ENCODE results near the gene GPRC5C. TPM values are rescaled to one million over a fixed set of nuclear protein-coding genes. Genes with fewer than 3 reads are reported as not detected.

GPRC5C gene
- total RNA-seq, 1 donor from 2014 or later, result 70.4 TPM

GRCh38 chr17:74429604-74430384, 2.1 kb upstream of the GPRC5C start:
- no peaks in the 10 kb centered on the region for H3K79me2 ChIP-seq (ENCODE audit: insufficient read depth, low read length)
- peaks cover 26% of the 10 kb centered on the region for H3K4me1 Mint-ChIP-seq (ENCODE audit: low read depth, unreplicated experiment)
- H3K4me2 ChIP-seq (ENCODE audit: low read length), result peak overlapping the region; percentile 90
- peaks cover 5% of the 10 kb centered on the region for H4K20me1 ChIP-seq (ENCODE audit: insufficient read depth, low read length)
- H3K4me3 Mint-ChIP-seq (ENCODE audit: unreplicated experiment), result peak overlapping the region; percentile 93
- H3K27me3 ChIP-seq (ENCODE audit: insufficient read depth, low read length), result peaks cover 17% of the 10 kb centered on the region
- H3K36me3 Mint-ChIP-seq (ENCODE audit: low read depth, unreplicated experiment), result peaks cover 9% of the 10 kb centered on the region
- peak overlapping the region; percentile 73 for H3K9ac ChIP-seq (ENCODE audit: low read length)
- no peaks in the 10 kb centered on the region for H3K36me3 ChIP-seq (ENCODE audit: insufficient read depth, low read length)
- peak overlapping the region; percentile 81 for H2AFZ ChIP-seq (ENCODE audit: low read depth, low read length)
- H3K27me3 Mint-ChIP-seq (ENCODE audit: low read depth, unreplicated experiment), result peaks cover 8% of the 10 kb centered on the region
- FAIRE-seq (no peak), DNase-seq (ENCODE audit: low read depth) (no peak)
- H3K4me1 ChIP-seq (ENCODE audit: insufficient read depth, low read length), result peaks cover 18% of the 10 kb centered on the region
- no peak overlapping the region for H3K4me3 ChIP-seq (ENCODE audit: insufficient read depth, low read depth, low read length)
- TF ChIP-seq EZH2 (IDR thresholded peaks at IDR 0.05; ENCODE audit: insufficient read depth, low read length), result no peak
- TF ChIP-seq, protein P1, sequence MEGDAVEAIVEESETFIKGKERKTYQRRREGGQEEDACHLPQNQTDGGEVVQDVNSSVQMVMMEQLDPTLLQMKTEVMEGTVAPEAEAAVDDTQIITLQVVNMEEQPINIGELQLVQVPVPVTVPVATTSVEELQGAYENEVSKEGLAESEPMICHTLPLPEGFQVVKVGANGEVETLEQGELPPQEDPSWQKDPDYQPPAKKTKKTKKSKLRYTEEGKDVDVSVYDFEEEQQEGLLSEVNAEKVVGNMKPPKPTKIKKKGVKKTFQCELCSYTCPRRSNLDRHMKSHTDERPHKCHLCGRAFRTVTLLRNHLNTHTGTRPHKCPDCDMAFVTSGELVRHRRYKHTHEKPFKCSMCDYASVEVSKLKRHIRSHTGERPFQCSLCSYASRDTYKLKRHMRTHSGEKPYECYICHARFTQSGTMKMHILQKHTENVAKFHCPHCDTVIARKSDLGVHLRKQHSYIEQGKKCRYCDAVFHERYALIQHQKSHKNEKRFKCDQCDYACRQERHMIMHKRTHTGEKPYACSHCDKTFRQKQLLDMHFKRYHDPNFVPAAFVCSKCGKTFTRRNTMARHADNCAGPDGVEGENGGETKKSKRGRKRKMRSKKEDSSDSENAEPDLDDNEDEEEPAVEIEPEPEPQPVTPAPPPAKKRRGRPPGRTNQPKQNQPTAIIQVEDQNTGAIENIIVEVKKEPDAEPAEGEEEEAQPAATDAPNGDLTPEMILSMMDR (IDR thresholded peaks at IDR 0.05; ENCODE audit: insufficient read depth, low read depth, low read length), result no peak
- no peaks in the 10 kb centered on the region for H3K9me3 ChIP-seq (ENCODE audit: insufficient read depth, low read depth, low read length)
- no peaks in the 10 kb centered on the region for H3K9me3 Mint-ChIP-seq (ENCODE audit: unreplicated experiment)
- H3K27ac Mint-ChIP-seq (ENCODE audit: unreplicated experiment), result peak overlapping the region; percentile 92
- peak overlapping the region; percentile 55 for H3K27ac ChIP-seq (ENCODE audit: low read depth, low read length)

DNA sequence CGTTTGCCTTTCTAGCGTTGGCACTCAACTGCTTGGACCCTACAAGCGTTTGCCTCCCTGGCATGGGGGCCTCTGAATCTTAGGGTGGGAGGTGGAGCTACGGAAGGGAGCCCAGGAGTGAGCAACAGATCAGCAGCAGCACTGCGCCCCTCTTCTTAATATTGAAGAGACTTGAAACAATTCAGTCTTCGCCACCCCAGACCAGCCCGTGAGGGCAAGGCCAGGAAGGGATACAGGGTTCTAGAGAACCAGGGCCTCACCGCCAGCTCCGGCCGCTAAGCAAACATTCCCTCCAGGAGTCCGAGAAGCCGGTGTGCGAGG, 1.5 kb upstream of the GPRC5C start:
- Histone ChIP-seq H2AFZ (ENCODE audit: low read depth, low read length) (peak overlapping the region; percentile 81), H3K4me3 (ENCODE audit: insufficient read depth, low read depth, low read length) (peak overlapping the region; percentile 52), H4K20me1 (ENCODE audit: insufficient read depth, low read length) (peaks cover 5% of the 10 kb centered on the region), H3K27me3 (ENCODE audit: insufficient read depth, low read length) (peaks cover 17% of the 10 kb centered on the region), H3K4me2 (ENCODE audit: low read length) (peak overlapping the region; percentile 90), H3K79me2 (ENCODE audit: insufficient read depth, low read length) (no peaks in the 10 kb centered on the region), H3K9me3 (ENCODE audit: insufficient read depth, low read depth, low read length) (no peaks in the 10 kb centered on the region), H3K36me3 (ENCODE audit: insufficient read depth, low read length) (no peaks in the 10 kb centered on the region), H3K9ac (ENCODE audit: low read length) (peak overlapping the region; percentile 73), H3K27ac (ENCODE audit: low read depth, low read length) (peak overlapping the region; percentile 55), H3K4me1 (ENCODE audit: insufficient read depth, low read length) (peaks cover 18% of the 10 kb centered on the region)
- FAIRE-seq, result no peak
- H3K36me3 Mint-ChIP-seq (ENCODE audit: low read depth, unreplicated experiment), result peaks cover 9% of the 10 kb centered on the region
- H3K27me3 Mint-ChIP-seq (ENCODE audit: low read depth, unreplicated experiment), result peaks cover 3% of the 10 kb centered on the region
- peak overlapping the region; percentile 92 for H3K27ac Mint-ChIP-seq (ENCODE audit: unreplicated experiment)
- H3K4me1 Mint-ChIP-seq (ENCODE audit: low read depth, unreplicated experiment), result peaks cover 28% of the 10 kb centered on the region
- no peaks in the 10 kb centered on the region for H3K9me3 Mint-ChIP-seq (ENCODE audit: unreplicated experiment)
- no peak for DNase-seq (ENCODE audit: low read depth)
- peak overlapping the region; percentile 93 for H3K4me3 Mint-ChIP-seq (ENCODE audit: unreplicated experiment)
- no peak for TF ChIP-seq EZH2 (IDR thresholded peaks at IDR 0.05; ENCODE audit: insufficient read depth, low read length)
- TF ChIP-seq, protein P1 (IDR thresholded peaks at IDR 0.05; ENCODE audit: insufficient read depth, low read depth, low read length), result no peak
